Stimulated activated CD4-positive, alpha-beta T cell treated with anti-CD3 and anti-CD28 coated beads, Interleukin-4, amount 100 ng/mL, for 1 hour (primary cell): ENCODE results near the gene LRRC8E.
"Not testable (repeated sequence)": the region's sequence is repeated elsewhere in the genome, so short reads cannot be mapped to it uniquely, and the experiment has no call there.

Experiments used
- DNase-seq: peaks from one replicate; pipeline ENCODE4 v3.0.0-alpha.2; 2020

LRRC8E gene

DNA sequence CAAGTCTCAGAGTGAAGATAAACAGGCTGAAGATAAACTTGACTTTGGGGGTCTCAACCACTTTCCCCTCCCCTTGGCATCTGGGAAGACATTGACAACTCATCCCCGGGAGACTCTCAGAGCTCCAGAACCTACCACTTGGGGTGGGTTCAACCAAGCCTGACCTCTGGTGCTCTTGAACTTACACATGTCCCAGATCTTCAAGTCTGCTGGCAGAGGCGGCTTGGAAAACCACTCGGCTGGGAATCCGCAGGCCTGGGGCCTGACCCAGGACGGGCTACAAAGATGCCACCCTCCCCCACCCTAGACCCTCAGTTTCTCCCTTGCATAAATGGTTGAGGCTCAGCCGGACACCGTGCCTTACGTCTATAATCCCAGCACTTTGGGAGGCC is 512 bp downstream of the LRRC8E start:
- no peak for DNase-seq

DNA sequence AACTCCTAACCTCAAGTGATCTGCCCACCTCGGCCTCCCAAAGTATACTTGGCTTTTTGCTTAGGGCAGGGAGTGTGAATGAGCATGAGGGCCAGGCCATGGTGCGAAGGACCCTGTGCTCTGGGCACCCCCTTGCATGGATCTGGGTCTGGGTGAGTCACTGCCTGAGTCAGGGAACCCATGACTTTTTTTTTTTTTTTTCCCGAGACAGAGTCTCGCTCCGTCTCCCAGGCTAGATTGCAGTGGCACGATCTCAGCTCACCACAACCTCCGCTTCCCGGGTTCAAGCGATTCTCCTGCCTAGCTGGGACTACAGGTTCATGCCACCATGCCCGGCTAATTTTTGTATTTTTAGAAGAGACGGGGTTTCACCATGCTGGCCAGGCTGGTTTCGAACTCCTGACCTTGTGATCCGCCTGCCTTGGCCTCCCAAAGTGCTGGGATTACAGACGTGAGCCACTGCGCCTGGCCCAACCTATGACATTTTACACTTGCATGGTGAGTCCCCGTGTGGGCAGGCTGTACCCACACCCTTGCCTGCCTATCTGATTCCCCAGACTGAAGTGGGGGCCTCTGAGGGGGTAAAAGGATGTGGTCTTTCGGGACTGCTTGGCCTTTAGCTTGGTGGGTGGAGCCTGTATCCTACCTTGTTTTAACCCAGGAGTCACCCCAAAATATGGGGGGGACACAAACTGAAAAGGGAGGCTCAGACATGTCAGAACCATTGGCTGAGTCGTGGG is 5.2 kb downstream of the LRRC8E start:
- DNase-seq, result not testable (repeated sequence)

- no peak for DNase-seq
Measured at GRCh38 chr19:7894612-7895309, 6.5 kb downstream of the LRRC8E start.

DNA sequence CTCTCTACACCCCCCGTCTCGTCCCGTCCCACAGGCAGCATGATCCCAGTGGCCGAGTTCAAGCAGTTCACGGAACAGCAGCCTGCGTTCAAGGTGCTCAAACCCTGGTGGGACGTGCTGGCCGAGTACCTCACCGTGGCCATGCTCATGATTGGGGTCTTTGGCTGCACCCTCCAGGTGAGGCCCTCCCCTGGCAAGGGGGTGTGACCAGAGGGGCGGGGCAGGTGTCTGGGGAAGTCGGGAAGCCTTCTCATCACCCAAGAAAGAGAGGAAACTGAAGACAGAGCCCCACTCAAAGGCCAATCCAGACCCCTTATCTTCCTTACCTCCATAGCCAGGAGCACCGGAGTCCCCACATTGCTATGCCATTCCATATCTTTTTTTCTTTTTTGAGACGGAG is 7.3 kb downstream of the LRRC8E start:
- DNase-seq, result no peak

DNA sequence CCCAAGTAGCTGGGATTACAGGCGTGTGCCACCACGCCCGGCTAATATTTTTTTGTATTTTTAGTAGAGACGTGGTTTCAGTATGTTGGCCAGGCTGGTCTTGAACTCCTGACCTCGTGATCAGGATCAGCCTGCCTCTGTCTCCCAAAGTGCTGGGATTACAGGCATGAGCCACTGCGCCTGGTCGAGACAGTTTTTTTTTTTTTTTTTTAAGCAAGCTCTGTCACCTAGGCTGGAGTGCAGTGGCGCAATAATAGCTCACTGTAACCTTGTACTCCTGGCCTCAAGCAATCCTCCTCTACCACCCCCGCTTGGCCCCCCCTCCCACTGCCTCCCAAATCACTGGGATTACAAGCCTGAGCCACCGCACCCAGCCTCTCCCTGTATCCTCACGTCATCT is 9.0 kb downstream of the LRRC8E start:
- no peak for DNase-seq

DNA sequence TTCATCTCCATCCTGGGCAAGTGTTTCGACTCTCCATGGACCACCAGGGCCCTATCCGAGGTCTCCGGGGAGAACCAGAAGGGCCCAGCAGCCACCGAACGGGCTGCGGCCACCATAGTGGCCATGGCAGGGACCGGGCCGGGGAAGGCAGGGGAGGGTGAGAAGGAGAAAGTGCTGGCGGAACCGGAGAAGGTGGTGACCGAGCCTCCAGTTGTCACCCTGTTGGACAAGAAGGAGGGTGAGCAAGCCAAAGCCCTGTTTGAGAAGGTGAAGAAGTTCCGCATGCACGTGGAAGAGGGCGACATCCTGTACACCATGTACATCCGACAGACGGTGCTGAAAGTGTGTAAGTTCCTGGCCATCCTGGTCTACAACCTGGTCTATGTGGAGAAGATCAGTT is 10.7 kb downstream of the LRRC8E start:
- DNase-seq, result no peak

DNA sequence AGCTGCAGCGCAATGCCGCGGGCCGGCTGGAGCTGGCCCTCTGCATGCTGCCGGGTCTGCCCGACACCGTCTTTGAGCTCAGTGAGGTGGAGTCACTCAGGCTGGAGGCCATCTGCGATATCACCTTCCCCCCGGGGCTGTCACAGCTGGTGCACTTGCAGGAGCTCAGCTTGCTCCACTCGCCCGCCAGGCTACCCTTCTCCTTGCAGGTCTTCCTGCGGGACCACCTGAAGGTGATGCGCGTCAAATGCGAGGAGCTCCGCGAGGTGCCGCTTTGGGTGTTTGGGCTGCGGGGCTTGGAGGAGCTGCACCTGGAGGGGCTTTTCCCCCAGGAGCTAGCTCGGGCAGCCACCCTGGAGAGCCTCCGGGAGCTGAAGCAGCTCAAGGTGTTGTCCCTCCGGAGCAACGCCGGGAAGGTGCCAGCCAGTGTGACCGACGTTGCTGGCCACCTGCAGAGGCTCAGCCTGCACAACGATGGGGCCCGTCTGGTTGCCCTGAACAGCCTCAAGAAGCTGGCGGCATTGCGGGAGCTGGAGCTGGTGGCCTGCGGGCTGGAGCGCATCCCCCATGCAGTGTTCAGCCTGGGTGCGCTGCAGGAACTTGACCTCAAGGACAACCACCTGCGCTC is 11.6 kb downstream of the LRRC8E start:
- DNase-seq, result no peak

DNA sequence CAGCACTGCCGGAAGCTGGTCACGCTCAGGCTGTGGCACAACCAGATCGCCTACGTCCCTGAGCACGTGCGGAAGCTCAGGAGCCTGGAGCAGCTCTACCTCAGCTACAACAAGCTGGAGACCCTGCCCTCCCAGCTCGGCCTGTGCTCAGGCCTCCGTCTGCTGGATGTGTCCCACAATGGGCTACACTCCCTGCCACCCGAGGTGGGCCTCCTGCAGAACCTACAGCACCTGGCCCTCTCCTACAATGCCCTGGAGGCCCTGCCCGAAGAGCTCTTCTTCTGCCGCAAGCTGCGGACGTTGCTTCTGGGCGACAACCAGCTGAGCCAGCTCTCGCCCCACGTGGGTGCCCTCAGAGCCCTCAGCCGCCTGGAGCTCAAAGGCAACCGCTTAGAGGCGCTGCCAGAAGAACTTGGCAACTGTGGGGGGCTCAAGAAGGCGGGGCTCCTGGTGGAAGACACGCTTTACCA is 12.1 kb downstream of the LRRC8E start:
- no peak for DNase-seq

DNA sequence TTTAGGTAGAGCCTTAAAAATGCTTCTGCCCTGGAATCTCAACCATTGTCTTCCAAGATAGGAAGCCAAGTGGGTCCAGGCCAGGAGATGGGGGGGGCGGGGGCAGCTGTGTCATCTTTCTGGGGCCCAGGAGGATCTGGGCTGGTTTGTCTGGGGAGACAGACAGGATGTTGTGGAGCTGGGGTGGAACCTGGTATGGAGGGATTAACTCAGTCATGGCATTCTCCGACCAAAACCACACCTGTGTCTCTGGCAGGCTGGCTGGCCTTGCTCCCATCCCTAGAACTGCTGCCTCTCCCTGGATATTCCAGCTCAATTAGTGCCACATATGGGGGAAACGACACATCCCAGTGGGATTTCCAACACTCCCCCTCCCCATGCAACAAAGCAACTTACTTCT is 12.6 kb downstream of the LRRC8E start:
- DNase-seq, result no peak

DNA sequence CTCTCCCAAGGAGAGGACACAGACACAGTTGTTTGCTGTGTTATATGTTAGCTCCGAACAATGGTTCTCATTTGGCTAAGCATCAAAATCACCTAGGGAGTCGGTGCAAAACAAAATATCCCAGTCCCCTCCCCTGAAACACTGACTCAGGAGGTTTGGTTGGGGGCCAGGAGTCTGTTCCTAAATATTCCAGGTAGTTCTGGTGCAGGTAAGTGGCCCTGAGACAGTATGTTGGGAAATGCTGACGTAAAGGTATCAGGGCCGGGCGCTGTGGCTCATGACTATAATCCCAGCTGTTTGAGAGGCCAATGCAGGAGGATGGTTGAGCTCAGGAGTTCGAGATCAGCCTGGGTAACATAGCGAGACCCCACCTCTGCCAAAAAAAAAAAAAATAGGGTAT is 13.0 kb downstream of the LRRC8E start:
- DNase-seq, result no peak

DNA sequence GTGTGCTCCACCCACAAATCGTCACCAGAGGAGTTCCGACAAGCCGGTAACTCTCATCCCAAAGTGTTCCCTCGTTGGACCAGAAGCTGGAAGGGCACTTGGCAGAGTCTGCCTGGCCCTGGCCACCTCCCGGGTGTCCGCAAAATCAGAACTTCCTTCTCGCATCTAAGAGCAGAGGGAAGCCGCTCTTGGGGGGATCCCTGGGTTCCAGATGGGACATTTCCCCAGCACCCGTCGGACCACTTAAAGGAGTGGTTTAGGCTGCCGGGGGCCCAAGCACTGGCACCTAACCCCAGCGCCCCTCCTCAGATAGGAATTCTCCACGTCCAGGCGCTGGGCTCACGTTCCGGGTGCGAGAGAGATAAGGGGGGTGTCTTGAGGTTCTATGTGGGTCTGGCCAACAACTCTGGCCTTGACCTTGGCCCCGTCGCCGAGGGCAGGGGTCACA is 14.5 kb downstream of the LRRC8E start:
- no peak for DNase-seq

- peak; percentile 100 for DNase-seq
Measured at GRCh38 chr19:7903244-7904073, 15.1 kb downstream of the LRRC8E start, which contains the start of gene MAP2K7. Gene MAP2K7 (plus strand): TSS chr19:7903877. CDS start chr19:7903945, 68 bp downstream.

GRCh38 chr19:7904074-7905020 is 16.0 kb downstream of the LRRC8E start:
- DNase-seq, result no peak

GRCh38 chr19:7905268-7905667 is 17.0 kb downstream of the LRRC8E start:
- no peak for DNase-seq

DNA sequence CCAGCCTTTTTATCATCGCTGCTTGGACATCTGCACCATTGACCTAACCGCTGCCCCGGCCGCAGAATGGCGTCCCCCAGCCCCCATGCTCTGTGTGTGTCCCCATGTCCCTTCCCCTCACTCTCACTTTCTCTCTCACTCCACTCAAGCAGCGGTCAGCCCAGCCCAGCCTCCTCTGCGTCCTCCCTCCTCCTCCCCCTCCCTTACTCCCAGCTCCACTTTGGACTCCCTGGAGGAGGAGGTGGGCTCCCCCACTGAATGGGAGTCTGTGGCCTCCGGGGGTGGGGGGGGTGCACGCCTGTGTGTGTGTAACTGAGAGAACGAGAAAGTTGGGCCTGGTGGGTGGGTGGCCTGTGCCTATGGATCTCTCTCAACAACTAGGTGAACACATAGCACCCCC is 17.5 kb downstream of the LRRC8E start:
- no peak for DNase-seq

GRCh38 chr19:7907122-7907521 is 18.8 kb downstream of the LRRC8E start:
- DNase-seq, result no peak

DNA sequence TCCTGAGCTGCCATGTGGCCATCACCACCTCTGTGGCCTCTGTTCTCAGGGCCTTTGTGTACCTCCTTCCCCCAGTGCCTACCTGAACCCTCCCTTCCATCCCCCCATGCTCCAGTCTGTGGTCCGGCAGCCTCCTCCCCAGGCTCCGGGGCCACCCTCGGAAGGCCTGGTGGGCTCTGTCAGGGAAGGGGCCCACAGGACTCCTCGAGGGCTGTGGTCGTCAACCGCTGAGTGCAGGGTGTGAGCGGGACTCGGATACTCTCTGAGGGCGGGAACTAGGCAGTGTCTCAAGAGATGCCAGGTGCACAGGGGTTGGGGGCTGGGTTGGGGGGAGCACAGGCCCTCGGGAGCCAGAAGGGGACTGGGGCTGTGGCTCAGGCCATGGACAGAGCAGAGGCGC is 19.2 kb downstream of the LRRC8E start:
- DNase-seq, result no peak

DNA sequence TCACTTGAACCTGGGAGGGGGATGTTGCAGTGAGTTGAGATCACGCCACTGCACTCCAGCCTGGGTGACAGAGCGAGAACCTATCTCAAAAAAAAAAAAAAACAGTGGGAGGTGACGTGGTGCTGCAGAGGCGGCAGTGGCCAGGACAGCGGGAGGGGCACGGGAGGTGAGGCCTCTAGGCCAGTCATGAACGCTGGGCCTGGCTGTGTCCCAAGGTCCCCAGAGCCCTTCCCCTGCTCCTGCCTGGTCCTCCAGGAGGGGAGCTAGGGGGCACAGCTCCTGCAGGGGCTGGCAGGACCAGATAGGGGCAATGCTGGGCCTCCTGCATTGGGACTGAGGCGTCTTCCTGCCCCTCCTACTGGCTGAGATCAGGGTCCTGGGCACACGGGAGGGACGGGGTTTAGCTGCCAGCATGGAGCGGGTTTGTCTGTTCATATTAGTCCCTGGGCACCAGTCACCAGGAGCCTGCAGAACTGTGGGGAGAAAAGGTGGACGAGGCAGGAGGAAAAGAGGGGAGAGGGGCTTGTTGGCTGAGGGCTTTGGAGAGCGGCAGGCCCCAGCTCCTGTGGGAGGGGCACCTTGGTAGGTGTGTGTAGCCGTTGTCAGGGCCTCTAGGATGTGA is 19.9 kb downstream of the LRRC8E start:
- no peak for DNase-seq

DNA sequence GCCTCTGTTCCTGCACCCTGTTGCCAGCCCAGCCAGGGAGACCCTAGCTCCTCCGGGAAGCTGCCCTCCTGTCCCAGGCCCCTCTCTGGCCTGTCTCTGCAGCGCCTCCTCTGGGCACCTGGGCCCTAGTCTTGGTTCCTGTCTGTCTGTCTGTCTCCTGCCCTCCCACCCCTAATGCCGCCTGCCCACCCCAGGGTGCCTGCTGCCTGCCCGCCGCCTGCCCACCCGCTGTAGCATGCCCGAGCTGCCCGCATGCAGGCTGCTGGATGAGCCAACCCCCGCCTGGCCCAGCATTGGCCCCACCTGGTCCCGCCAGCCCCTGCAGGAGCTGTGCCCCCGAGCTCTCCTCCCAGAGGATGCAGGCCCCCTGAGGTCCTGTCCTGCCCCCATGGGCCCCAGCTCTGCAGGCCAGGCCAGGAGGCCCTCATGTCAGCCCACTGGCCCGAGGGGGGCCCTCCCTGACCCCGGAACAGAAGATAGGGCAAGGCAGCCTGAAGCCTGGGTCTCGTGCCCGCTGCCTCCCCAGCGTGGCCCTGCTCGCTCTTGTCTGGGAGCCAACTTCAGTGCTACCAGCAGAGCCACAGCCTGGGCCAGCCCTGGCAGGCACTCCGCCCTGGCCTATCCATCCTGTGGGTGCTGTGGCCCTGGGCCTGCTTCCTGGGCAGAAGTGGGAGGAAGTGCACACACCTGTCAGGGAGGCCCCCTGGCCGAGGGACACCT is 20.6 kb downstream of the LRRC8E start:
- DNase-seq, result no peak

DNA sequence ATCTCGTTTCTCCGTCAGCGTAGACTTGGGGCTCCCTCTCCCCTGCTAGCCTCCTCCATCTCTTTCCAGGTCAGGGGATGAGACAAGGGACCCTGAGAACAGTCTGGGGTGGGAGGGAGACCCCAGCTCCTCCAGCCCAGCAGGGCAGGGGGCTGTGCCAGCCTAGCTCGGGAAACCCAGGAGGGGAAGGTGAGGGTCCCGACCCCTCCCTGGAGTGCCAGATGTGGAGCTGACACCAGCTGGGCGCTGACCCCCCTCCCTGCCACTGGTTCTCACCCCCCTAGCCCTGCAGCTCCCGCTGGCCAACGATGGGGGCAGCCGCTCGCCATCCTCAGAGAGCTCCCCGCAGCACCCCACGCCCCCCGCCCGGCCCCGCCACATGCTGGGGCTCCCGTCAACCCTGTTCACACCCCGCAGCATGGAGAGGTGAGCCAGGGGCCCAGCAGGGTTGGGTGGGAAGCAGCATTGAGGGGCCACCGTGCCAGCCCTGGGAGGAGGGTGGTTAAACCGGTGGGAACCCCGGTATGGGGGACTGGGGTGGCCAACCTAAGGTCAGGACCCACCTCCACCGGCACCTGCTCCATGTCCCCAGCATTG is 21.3 kb downstream of the LRRC8E start:
- no peak for DNase-seq
